HG03565 (cell line): Measurements from ENCODE around the gene CAD.

ENCODE experiments used
- ATAC-seq: cut with Tn5 transposase; IDR thresholded peaks from one replicate; pipeline ENCODE4 v1.9.1; 2021; ENCODE audit warnings: mild to moderate bottlenecking, moderate library complexity; ENCODE audit not compliant: unreplicated experiment

The CAD gene

DNA sequence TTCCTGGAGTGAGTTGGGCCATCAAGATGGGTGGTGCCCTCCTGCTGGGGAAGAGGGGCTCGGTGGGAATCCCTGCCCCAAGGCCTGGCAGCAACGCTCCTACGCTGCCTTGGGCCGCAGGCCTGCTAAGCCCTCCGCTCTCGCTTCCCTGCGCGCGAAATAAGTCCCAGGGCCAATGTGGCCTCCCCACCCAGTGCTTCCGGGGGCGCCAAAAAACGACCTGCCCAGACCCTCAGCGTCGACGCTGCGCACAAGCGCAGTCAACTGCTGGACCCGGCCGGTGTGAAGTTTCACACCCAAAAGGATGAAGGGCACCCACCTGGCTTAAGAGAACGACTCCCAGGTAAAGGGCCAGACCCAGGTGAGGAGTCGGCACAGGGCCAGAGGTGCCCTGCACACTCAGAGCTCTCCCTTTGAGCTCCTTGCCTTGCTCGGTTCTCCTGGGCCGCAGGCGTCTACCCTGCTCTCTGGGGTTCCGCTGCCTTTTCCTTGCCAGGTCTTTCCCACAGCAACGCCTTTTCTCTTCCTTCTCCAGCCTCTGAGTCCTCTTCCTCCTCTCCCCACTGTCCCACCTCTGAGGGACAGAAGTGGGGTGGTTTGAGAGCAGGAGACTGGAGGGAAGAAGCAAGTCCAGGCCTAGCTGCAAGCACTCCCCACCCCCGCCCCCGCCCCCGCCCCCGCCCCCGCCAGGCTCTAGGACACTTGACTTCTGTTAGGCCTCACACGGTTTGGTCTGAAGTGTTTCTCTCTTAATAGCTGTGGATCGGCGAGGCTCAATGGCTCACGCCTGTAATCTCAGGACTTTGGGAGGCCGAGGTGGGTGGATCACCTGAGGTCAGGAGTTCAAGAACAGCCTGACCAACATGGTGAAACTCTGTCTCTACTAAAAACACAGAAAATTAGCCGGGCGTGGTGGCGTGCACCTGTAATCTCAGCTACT is 58.3 kb downstream of the CAD start, which contains the start of gene DNAJC5G:
DNAJC5G (plus strand) TSS at position 223 of the 940 bp plus-strand sequence. CDS start 1,296 bp downstream, outside the sequence.
- no peak for ATAC-seq

DNA sequence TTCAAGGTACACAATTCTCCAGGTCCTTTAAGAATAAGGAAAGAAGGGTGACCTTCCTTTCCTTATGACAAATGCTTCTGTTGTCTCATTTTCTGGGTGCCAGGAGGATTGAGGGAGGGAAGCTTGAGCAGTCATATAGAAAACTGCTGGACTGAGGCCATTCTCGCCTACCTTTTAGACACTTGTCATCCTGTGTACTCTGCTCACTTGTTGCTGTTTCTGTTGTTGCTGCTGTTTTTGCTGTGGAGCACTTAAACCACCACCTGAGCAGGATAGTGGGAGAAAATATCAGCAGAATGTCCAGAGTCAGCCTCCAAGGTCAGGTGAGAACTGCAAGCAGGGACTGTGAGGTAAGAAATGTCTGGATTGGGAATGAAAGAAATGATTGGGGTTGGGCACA is 60.8 kb downstream of the CAD start:
- ATAC-seq = no peak

DNA sequence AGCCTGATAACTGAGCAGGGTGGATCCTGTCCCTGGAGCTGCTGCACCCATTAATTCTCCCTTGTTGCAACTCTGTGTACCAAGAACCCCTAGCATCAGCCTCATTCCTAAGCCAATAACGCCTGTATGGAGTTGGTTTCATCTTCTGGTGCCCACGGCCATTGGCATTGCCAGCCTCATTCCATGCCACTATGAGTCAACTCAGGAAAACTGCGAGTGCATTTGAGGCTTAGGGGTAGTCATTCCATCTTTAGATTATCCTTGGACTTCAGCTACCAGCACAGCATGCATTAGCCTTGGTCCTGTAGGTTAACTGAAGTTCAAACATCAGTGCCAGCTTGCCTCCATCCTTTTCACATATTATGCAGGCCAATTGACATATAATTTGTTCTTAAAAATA is 63.7 kb downstream of the CAD start:
- ATAC-seq = no peak

DNA sequence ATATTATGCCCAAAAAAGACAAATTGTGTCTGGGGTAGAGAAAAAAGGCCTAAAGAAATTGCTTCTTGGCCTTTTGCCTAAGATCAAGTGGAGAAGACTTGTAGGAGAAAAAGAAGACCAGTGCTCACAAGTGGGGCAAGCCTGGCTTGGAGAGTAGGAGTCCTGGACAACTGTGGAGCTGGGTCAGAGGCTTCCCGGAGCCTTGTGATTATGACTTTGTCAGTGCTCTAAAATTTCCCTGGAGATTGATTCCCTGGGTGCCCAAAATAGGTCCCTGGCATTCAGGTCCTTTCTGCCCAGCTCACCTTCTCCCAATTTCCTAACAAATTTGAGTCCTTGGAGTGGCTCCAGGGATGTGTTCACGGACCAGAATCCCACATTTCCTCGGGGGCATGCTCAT is 64.3 kb downstream of the CAD start:
- no peak for ATAC-seq

DNA sequence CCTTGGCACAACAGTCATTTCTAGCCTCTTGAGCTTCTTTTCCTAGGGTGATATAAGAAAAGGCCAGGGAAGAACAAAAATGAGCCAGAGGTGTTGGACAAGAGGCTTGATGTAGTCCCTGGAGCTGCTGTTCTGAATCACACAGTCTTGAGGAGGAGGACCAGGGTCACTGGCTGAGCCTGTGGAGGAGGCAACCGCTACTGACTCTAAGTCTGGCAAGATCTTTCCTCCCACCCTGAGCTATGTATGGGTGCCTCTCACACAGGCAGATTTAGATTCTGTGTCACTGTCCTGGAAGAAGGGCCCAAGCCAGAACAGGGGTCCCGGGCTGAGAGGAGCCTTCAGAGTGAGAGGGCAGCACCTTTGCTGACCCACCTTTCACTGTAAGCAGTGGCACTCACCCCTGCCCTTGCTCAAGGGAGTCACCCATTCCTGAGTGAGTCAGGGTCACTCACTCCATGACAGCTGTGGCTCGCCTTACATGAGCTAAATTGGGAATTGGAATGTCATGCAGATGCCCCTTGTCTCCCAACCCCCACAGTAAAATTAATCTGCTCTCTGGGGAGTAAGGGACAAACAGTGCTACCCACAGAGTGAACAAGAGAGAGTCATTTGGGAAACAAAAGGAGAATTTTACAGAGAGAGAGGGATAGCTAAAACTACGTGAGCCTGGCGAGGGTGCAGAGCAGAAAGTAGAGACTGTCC is 64.8 kb downstream of the CAD start, which contains the start of gene TRIM54:
TRIM54 (plus strand) TSS at position 575 of the 705 bp plus-strand sequence. CDS start 303 bp downstream, outside the sequence.
- no peak for ATAC-seq

DNA sequence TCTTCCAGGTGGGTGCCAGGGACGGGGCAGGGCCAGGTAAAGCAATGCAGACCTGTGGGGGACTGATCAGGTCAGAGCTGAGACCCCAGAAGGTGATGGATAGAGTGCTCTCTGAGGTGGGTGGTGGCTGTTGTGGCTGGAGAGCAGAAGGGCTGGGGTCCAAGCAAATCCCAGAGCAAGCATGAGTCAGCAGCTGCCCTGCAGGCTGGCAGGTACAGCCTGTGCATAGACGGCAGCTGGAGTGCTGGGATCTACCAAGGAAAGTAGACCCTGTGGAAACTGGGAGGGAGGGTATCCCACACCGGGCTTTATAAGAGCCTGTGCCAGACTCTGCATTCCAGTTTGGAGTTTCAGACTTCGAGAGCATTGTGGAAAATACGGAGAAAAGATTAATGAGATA is 65.7 kb downstream of the CAD start:
- ATAC-seq = no peak

DNA sequence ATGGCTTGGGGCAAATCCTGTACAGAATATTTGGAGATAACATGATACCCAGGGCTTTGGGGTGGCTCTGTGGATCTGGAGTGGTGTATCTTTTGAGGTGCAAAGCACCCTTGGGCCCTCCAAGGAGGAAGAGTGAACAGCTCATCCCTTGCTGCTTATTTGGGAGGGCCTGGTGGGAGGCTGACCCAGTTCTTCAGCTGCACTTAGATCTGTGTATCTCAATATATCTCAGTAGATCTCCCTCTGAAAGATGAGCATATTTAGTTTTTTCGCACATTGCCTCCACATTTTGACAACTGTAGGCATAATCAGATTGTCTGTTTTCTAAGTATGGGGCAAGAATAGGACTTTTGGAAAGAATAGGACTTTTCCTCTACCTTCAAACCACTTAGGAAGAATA is 67.8 kb downstream of the CAD start:
- no peak for ATAC-seq

DNA sequence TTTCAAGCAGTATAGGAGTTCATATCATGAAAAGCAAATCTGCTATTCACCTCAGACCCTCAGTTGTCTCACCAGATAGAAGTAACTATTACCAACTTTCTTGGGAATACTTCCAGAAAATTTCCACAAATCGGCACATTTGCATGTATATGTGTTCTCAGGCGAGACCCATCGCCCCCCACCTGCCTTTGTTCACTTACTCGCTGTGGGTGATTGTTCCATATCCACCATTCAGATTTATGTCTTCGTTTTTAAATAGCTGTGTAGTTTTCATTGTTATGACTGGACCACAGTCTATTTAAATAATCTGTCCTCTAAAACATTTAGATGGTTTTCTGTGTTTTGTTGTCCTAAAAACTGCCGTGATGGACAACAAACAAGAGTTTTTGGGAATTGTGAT is 68.3 kb downstream of the CAD start:
- no peak for ATAC-seq

DNA sequence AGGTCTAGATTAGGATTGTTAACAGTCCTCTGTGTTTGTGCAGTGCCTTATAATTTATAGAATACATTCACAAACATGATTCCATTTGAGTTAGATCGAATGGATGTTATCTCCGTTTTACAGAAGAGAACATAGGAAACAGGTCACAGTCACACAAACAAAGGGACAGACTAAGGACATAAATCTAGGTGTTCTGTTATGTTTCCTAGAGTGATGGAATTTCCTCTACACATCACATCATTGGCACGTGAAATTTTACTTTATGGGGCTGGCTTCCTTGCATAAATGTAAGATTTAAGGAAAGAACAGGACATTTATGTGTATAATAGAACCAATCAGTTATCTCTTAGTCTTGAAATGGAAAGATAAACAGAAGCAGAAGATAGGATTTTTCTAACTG is 71.4 kb downstream of the CAD start:
- no peak for ATAC-seq

DNA sequence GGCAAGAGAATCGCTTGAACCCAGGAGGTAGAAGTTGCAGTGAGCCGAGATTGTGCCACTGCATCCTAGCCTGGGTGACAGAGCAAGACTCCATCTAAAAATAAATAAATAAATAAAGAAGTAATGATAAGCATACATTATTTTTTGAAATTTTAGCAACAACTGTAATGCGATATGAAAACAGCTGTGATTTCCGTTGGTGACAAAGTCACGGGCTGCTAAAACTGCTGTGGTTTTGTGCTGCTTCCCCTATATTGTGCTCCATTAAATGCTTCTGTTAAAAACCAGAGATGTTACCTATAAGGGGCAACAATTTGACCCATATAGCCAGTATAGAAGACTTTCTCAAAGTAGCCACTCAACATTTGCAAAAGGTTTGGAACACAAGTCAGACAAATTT is 73.4 kb downstream of the CAD start:
- ATAC-seq = no peak

DNA sequence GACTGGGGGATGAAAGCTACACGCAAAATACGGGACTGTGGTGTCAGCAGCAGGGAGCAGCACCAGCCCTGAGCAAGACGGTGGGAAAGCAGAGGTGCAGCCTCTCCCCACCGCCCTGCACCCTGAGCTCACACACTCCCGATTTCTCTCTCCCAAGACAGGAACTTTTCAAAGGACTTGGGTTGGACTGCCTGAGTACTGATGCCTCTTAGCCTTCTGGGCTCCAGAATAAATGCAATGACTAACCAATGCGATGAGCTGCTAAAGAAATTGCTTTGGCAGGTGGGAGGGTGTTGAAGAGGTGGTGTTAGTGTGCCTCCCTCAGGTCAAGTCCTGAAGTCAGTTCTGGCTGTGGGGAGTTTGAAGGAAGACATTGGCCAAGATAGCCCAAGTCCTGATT is 74.7 kb downstream of the CAD start:
- no peak for ATAC-seq
